ENCODE data around the gene SLC26A6.

SLC26A6 gene

DNA sequence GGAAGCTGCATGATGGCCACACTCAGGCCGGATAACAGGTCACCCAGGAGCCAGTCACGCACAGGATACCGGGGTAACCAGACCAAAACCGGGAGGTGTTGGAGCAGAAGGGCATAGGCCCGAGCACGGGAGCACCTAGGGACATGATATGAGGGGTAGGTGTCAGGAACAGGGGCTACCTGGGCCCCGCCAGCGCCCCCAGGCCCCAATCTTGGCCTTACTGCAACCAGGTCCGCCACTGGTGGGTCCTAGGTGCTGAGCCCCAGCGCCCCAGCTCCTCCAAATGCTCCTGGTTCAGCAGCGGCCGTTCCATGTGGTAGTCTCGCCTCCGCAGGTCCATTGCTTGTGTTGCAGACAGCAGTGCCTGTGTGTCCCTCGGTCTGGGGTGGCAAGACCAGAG is 2.0 kb downstream of the SLC26A6 start:
- no peak for DNase-seq (ENCODE audit: low read depth in 1 of 2, low spot score in 1 of 2)

DNA sequence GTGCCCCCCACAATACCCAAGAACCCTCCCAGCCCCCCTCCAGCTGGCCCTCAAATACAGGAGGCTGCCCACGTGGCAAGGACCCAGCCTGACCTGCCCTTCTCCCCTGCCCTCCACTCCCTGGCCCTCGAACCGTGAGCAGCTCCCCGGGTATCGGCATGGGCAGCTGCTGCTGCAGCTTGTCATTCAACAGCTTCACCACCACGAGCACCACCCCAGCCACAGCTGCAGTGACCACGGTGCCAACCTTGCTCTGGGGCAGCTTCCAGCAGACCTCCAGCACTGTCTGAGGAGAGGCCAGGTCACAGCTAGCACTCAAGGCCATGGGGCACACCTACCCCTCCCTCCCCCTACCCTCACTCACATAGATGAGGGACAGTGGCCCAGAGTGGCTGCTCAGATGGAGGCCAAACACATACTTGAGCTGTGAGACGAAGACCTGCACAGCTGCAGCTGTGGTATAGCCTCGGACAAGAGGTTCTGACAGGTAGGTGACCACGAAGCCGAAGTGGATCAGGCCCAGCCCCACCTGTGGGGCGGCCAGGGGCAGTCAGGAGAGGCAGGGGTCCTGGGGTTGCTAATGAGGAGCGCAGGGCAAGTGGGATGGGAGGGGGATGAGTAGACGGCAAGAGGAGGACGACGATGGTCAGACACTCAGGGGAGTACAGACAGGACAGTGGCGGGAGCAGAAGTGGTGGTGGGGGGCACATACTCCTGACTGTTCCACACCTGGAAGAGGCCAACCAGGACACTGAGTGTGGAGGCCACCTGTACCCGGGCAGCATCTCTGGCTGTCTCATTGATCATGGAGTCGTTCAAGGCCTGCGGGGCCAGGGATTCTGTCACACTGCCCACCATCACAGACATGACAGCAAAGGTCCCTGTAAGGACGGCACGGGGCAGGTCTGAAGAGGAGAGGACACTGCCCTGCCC is 3.5 kb downstream of the SLC26A6 start:
- no peak for DNase-seq (ENCODE audit: low read depth in 1 of 2, low spot score in 1 of 2)

DNA sequence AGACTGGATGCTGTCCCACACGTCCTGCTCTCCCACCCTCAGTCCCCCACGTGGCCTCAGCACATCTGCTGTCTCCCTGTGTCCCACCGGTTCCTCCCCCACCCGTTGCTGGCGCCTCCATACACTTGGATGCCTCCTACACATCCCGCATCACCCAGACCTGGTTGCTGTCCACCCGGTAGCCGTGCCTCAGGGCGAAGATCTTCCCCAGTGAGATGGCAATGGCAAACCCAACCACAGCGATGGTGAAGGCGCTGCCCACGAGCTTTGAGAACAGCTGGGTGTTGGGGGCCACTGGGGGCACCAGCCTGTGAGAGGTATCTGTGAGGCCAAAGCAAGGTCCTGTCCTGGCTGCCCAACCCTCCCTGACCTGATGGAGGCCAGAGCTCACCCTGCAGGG is 4.4 kb downstream of the SLC26A6 start:
- no peak for DNase-seq (ENCODE audit: low read depth in 1 of 2, low spot score in 1 of 2)

DNA sequence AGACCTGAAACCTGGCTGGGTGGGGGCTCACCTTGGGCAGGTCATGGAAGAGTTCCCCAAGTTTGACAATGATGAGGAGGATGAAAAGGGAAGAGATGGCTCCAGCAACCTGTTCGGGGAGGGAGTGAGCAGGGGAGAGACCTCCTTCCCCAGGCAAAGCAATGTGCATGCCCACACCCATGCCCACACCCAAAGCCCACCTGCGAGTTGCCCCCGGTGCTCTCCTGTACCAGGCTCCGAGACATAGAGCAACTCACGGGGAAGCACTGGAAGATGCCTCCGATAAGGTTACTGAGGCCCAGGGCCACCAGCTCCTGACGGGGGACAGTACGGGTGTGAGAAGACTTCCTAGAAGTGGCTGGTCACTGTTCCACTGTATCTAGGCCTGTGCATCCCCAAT is 4.9 kb downstream of the SLC26A6 start:
- DNase-seq (ENCODE audit: low read depth in 1 of 2, low spot score in 1 of 2), result no peak

DNA sequence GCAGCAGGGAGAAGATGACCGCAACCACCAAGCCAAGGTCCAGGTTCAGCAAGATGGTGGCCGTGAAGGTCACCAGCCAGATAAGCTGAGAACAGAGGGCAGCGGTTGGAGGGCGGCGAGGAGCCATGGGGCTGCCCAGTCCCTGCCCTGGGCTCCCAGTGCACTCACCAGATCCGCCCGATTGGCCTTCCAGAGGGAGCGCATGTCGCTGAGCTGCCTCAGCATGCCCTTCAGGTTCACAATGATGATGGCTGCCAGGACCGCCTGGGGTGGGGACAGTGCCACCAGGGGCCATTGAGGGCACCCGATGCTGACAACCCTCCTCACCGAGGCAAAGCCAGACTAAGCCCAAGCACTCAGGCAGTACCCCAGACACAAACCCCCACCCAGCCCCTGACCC is 5.4 kb downstream of the SLC26A6 start:
- DNase-seq (ENCODE audit: low read depth in 1 of 2, low spot score in 1 of 2), result no peak

DNA sequence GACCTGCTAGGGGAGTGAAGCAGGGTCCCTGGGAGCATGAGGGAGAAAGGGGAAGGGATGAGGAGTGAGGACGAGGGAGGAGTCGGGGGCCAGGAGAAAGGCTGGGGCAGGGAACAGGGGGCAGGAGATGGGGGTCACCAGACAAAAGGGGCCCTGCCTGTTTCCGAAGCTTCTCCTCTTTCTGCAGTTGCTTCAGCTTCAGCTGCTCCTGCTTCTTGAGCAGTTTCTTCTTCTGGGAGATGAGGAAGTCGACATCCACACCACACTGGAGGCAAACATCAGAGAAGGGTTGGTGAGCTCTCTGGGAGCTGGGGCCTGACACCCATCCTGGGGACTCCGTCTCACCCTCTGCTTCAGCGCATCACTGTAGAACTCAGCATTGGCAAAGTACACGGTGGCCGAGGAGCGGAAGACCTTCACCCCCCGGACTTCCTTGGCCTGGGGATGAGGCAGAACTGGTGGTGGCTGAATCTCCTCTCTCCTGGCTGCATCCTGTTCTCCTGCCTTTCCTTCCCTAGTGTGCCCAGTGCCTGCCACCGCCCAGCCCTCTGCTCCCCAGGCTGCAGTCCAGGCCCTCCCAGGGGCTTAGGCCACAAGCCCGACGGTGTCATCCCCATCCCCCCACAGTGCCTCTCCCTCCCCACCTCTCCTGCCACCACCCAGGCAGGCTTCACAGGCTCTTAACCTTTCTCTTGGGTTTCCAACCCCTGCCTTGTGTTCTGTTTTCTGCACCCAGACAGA is 6.8 kb downstream of the SLC26A6 start:
- DNase-seq (ENCODE audit: low read depth in 1 of 2, low spot score in 1 of 2), result no peak

DNA sequence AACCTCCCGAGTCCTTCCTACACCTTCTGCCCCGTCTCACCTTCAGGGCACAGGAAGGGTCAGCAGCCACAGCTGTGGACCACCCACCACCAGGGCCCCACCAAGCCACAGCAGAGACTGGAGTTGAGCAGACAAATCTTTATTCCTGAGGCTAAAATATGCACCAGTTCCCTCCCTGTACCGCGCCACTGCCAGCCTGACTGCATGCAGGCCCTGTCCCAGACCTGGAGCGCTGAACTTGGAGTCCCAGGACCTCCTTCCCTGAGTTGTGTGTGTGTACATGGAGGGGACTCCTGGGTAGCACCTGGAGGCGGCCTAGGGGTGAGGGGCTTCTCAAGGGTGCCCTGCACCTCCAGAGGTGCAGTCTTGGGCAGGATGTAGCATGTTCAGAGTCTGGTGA is 9.7 kb downstream of the SLC26A6 start:
- DNase-seq (ENCODE audit: low read depth in 1 of 2, low spot score in 1 of 2), result no peak

DNA sequence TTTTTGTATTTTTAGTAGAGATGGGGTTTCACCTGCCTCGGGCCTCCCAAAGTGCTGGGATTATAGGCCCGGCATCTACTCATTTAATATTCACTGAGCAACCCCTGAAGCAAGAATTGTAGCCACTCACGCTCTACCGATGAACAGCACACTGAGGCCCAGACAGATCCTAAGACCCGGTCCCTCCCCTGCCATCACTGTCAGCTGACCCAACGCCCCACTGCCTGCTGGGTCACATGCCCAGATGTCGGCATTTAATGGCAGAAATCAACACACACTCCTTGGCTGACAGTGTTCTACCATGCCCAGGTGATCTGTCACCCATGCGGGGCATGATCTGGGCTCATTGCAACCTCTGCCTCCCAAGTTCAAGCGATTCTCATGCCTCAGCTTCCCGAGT is 10.5 kb downstream of the SLC26A6 start:
- DNase-seq (ENCODE audit: low read depth in 1 of 2, low spot score in 1 of 2), result no peak

DNA sequence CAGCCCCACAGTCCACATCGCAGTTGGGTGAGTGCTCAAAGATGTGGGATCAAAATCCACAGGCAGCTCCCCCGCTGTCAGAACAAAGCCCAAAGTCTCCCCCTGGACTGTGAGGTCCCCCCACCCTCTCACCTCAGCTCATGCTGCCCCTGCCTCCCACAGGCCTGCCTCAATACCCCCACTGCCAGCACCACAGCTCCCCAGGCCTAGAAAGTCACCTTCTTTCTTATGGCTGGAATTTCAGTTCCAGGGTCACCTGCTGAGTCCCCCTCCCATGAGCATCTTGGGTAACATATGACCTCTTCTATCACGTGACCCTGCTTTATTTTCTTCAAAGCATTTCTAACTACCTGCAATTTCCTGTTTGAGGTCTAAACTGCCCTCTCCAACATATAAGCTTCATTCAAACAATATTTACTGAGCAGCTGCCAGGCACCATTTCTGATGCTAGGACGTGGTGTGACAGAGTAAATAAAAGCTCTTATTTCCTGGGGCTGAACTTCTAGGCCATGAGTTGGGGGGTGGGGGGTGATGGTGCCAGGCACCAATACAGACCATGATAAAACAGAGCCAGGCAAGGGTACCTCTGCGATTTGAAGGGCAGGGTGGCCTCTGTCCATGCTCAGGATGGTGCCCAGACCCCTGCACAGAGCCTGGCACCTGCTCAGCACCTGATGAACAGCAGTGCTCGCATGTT is 11.3 kb downstream of the SLC26A6 start:
- DNase-seq (ENCODE audit: low read depth in 1 of 2, low spot score in 1 of 2), result no peak

DNA sequence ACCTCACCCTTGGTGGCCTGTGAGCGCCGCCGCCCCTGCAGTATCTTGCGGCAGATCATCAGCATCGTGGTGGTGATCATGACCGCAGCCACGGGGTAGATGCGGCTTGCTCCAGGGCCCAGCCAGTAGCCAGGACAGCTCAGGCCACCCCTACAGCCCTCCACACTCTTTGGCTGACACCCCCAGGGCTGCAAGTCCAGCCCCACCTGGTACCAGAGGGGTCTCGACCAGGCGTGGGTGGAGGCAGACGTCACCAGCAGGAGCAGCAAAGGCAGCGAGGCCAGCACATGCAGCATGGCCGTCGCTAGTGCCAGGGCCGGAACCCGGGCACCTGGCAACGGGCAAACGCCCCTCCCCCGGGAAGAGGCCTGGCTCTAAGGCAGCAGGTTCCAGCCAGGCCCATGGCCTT is 13.8 kb downstream of the SLC26A6 start, which contains the start of gene TMEM89:
Gene TMEM89 (minus strand): TSS at position 309 of the 409 bp plus-strand sequence. CDS start 13 bp downstream, at position 296.
- DNase-seq (ENCODE audit: low read depth in 1 of 2, low spot score in 1 of 2), result no peak

DNA sequence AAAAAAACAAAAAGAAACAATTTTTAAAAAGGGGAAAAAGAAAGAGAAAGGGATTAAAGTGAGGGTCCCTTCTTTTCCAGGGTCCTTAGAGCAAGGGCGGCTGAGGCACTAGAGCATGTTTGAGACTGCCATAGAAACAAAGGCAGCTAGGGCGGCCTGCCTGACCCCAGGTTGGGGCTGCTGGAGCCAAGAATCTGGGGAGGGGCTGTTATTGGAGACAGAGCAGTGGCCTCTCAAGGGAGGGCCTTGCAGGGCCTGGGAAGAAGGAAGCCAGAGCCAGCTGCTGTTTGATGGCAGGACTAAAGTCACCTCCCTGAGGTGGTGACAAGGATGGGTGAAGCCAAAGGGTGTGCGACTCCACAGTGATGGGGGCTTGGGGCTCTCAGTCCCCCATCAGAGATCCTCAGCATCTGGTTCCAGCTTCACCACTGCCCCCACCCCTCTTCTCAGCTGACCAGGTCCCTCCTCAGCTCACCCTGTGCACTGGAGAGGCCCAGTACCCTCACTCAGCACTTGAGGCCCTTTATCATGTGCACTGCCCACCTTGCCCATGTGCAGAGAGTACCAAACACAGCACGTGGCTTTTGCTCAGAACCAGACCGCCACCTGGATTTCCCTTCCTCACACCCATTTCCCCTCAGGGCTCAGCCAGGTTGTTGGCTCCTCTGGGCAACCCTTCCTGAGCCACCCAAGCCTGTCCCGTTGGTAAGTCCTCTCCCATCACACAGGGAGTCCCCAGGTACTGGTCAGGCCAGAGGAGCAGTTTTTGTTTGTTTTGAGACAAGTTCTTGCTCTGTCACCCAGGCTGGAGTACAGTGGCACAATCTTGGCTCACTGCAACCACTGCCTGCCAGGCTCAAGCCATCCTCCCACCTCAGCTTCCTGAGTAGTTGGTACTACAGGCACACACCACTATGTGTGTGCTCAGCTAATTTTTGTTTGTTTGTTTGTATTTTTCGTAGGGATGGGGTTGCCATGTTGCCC is 15.4 kb downstream of the SLC26A6 start:
- no peak for DNase-seq (ENCODE audit: low read depth in 1 of 2, low spot score in 1 of 2)

DNA sequence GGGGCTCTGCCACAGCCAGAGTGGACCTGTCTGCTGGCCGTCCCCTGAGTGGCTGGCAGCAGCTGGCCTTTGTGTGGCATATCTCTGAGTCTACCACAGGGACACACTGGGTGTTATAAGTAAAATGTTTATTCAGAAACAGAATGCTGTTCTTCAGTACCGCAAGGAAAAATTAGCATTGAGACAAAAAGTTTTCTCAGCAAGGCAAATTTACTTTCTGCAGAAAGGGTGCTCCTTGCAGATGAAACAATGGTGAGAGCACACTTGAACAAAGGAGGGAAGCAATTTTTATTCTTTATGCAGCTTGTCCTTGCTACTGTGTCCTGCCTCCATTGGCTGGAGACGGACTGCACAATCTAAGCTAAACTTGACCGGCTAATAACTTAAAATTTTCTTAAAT is 17.7 kb downstream of the SLC26A6 start:
- no peak for DNase-seq (ENCODE audit: low read depth in 1 of 2, low spot score in 1 of 2)

DNA sequence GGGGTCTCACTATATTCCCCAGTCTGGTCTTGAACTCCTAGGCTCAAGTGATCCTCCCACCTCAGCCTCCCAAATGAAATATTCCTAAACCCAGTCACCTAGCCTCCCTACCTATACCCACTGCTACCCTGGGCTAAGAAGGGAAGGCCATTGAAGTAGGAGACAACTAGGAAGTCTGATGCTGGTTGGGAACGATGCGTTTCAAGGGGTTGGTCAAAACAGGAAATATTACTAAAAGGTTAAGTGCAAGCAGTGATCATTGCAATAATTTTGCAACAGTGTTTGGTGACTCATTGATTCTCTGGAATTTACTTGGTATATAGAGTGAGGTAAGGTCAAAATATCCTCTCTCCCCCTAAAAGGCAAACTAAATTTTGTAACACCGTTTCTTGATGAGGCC is 21.2 kb downstream of the SLC26A6 start:
- DNase-seq (ENCODE audit: low read depth in 1 of 2, low spot score in 1 of 2), result no peak

DNA sequence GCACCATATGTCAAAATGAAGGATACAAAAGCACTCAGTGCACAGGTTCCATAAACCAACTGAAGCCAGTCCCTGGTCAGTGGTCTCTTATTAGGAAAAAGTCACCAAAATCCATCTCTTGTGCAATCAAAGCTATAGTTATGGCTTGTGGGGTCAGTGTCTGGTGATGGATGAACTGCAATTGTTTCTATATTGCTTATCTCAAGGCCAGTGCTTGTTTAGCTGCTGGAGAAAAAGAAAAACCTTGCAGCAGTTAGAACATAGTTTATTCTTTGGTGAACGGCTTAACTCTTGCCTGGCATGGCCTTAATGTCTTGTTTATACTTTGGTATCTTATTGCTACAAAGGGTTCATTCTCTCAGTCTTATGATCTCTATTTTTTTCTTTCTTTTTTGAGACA is 23.0 kb downstream of the SLC26A6 start:
- no peak for DNase-seq (ENCODE audit: low read depth in 1 of 2, low spot score in 1 of 2)

DNA sequence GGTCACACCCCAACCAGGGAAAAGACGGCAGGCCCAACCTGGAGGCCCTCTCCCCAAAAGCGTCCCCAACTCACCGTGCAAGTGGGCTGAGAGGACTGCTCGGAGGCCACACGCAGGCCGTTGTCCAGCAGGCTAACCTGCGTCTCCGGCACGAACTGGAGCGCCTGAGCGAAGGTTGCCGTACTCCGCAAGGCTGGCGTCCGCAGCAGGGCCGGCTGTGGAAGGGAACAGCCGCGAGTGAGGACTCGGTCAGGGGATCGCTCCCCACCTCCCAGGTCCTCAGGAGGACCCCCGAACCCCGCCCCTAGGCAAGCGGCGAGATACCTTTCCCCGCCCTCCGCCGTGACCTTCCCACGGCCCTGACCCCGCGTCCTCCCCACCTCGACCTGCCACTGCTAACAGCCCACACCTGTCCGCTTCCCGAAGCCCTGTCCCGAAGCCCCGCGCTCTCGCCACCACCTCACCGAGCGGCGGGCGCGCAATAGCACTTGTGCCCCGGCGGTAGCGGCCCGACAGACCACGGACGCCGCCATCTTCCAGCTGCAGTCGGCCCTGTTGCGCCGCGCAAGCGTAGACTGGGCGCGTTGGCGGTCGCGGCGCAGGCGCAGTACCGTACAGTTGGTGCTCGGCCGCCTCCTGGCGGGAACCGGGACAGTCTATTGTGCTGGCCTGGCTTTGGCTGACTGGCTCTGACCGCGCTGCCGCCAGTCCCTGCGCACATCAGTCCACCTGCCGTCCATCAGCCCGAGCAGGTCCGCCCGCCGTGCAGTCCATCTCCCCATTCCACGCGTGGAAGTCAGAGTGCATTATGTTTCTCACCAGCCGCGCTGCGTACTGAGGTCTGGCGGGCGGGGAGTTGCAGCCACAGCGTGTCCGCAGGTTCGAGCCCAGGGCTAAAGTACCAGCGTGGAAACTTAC is 25.9 kb downstream of the SLC26A6 start, which contains the start of gene UQCRC1:
Gene UQCRC1 (minus strand): TSS at position 559 of the 918 bp plus-strand sequence. CDS start 26 bp downstream, at position 533.
- DNase-seq (ENCODE audit: low read depth in 1 of 2, low spot score in 1 of 2), result peak; percentile 76 to 88

DNA sequence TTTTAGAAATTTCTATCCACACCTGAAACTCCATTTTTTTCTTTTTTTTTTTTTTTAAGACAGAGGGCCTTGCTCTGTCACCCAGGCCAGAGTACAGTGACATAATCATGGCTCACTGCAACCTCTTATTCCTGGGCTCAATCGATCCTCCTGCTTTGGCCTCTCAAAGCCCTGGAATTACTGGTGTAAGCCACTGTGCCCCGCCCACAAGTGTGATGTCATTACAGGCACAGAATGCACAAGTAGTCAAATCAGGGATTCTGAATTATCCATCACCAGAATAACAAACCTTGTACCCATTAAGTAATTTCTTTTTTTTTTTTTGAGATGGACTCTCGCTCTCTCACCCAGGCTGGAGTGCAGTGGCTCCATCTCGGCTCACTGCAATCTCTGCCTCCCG is 27.7 kb downstream of the SLC26A6 start:
- no peak for DNase-seq (ENCODE audit: low read depth in 1 of 2, low spot score in 1 of 2)

DNA sequence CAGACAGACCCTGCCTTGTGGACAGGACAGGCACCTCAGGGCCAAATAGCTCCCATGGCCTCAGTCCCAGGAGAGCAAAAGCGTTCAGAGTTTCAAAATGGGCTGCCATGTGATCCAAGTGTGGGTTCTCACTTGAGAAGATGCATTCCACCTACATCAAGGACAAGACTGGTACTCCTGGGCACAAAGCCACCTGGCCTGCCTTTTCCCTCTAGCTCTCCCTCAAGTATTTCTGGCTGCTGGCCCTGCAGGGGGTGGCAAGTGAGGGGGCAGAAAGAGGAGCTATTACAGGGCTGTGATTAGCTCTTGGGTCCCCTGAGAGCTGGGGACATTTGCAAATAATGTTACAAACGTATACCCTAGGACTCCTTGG is 33.7 kb downstream of the SLC26A6 start:
- DNase-seq (ENCODE audit: low read depth in 1 of 2, low spot score in 1 of 2), result no peak

DNA sequence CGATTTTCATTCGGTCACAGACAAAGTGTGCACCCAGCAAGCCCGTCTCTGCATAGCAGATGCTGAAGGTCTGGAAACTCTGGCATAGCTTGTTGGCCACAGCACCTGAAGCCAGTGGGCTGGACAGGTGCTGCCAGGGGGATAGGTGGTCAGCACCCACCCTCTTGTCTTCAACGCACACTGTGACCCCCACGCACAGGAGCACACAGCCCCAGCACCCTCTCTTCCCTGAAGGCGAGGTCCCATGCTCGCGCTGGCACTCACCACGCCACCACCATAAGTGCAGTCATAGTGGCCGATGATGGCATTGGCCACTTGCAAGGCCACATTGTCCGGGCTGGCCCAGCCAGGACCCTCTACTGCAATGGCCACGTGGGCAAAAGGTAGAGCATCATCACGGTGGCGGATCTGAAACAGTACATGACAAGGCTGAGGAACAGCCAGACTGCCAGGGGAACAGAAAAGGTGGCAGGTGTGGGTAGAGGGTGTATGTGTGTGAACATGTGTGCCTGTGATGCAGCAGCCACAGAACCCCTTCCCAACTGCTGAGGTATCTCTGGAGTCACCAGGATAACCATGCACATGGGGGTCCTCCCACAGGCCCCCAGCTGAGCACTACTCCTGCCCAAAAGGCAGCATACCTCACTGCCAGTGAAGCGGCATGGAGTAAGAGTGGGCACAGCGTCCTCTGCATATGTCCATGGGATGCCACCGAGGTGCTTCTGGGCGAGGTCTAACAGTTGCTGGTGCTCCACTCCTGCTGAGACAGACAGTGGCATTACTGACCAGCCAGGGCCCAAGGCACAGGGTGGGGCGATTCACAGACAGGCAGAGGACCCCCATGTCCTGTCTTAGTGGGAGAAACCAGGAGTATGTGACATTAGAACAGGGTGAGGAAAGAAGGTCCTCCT is 34.3 kb downstream of the SLC26A6 start:
- DNase-seq (ENCODE audit: low read depth in 1 of 2, low spot score in 1 of 2), result no peak
